Fibroblast of mammary gland (primary cell): Measurements from ENCODE around the gene EYA4.

Source experiments
- DNase-seq: peaks from one replicate; pipeline ENCODE4 v3.0.0-alpha.2; 2010; ENCODE audit warnings: low read depth
- H3K4me3 ChIP-seq: 2 replicates; pipeline ENCODE4 v1.5.1; 2011; ENCODE audit warnings: low read depth, mild to moderate bottlenecking, low read length, moderate library complexity; ENCODE audit not compliant: control insufficient read depth
- CTCF ChIP-seq: conservative IDR thresholded peaks from 2 replicates; pipeline ENCODE4 v1.5.1; 2011; ENCODE audit warnings: low read depth, low read length, inconsistent platforms; ENCODE audit not compliant: control insufficient read depth, insufficient read depth

Gene EYA4

DNA sequence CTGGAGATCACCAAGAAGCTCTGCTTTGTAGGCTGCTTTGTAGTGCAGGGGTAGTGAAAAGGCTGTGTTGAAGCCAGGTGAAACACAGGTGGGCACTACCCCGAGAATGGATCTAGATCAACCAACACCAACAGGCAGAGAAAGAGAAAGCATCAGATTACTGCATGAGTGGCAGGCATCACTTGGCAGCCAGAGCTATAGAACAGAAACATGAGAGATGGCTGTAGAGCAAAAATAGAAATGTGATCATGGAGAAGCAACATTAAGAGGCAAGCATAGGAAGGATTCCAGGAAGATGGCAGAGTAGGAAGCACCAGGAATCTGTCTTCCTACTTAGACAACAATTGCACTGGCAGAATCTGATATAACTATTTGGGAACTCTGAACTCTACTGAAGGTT lies 336.7 kb downstream of the EYA4 start:
- no peak for TF ChIP-seq CTCF
- no peak for DNase-seq
- no peak overlapping the region for H3K4me3 ChIP-seq
